HG03095 (cell line): ENCODE measurements around the gene COX6A2.
"Not testable (repeated sequence)": the region's sequence is repeated elsewhere in the genome, so short reads cannot be mapped to it uniquely, and the experiment has no call there.

ENCODE experiments used
- ATAC-seq: cut with Tn5 transposase; IDR thresholded peaks from one replicate; pipeline ENCODE4 v1.9.1; 2021; ENCODE audit warnings: moderate library complexity; ENCODE audit not compliant: unreplicated experiment

The COX6A2 gene

GRCh38 chr16:31438414-31438813 lies 10.3 kb upstream of the COX6A2 start:
- ATAC-seq, result no peak

- no peak for ATAC-seq
Measured at GRCh38 chr16:31436221-31437045, 8.3 kb upstream of the COX6A2 start.

- no peak for ATAC-seq
Measured at GRCh38 chr16:31435341-31436220, 7.4 kb upstream of the COX6A2 start.

- ATAC-seq, result no peak
Measured at GRCh38 chr16:31430380-31431052, 2.4 kb upstream of the COX6A2 start.

- ATAC-seq, result no peak
Measured at GRCh38 chr16:31429796-31430195, 1.6 kb upstream of the COX6A2 start.

GRCh38 chr16:31429314-31429713 lies 1.2 kb upstream of the COX6A2 start:
- no peak for ATAC-seq

GRCh38 chr16:31428638-31429247 lies 583 bp upstream of the COX6A2 start:
- no peak for ATAC-seq

- ATAC-seq, result no peak
Measured at GRCh38 chr16:31427441-31428278, 500 bp downstream of the COX6A2 start.

- no peak for ATAC-seq
Measured at GRCh38 chr16:31423801-31424200, 4.4 kb downstream of the COX6A2 start.

GRCh38 chr16:31423241-31423640 lies 4.9 kb downstream of the COX6A2 start:
- no peak for ATAC-seq

- ATAC-seq, result no peak
Measured at GRCh38 chr16:31421587-31421986, 6.6 kb downstream of the COX6A2 start.

- no peak for ATAC-seq
Measured at GRCh38 chr16:31420037-31420436, 8.1 kb downstream of the COX6A2 start.

GRCh38 chr16:31417916-31418315 lies 10.2 kb downstream of the COX6A2 start:
- ATAC-seq, result no peak

- not testable (repeated sequence) for ATAC-seq
Measured at GRCh38 chr16:31417036-31417435, 11.1 kb downstream of the COX6A2 start.

- no peak for ATAC-seq
Measured at GRCh38 chr16:31416371-31416770, 11.8 kb downstream of the COX6A2 start.

GRCh38 chr16:31414706-31415105 lies 13.5 kb downstream of the COX6A2 start:
- no peak for ATAC-seq

GRCh38 chr16:31413943-31414342 lies 14.2 kb downstream of the COX6A2 start:
- ATAC-seq, result no peak

GRCh38 chr16:31413381-31413780 lies 14.8 kb downstream of the COX6A2 start:
- ATAC-seq, result no peak

GRCh38 chr16:31412750-31413149 lies 15.4 kb downstream of the COX6A2 start:
- ATAC-seq, result no peak
